HFF-Myc (cell line): ENCODE results near the gene RPS3.
A peak's percentile ranks its signal among the peaks of the same experiment; 100 is the strongest.
"Not testable (repeated sequence)": the region's sequence is repeated elsewhere in the genome, so short reads cannot be mapped to it uniquely, and the experiment has no call there.

ENCODE experiments used
- DNase-seq: peaks from one replicate; pipeline ENCODE4 v3.0.0-alpha.2; 2011; ENCODE audit warnings: low read depth; ENCODE audit errors: extremely low read depth
- H3K4me3 ChIP-seq: replicated peaks from 2 replicates; pipeline ENCODE4 v1.5.1; 2011; ENCODE audit warnings: low read depth, mild to moderate bottlenecking, control low read depth, low read length
- CTCF ChIP-seq: IDR thresholded peaks from 2 replicates; pipeline ENCODE4 v1.5.1; 2012; ENCODE audit warnings: mild to moderate bottlenecking, low read depth, low read length, control low read depth; ENCODE audit errors: missing control alignments

RPS3 gene

GRCh38 chr11:75352588-75353206 lies 46.6 kb upstream of the RPS3 start:
- DNase-seq, result no peak
- peak overlapping the region; percentile 72 for H3K4me3 ChIP-seq
- TF ChIP-seq CTCF, result no peak

GRCh38 chr11:75355051-75355450 lies 44.3 kb upstream of the RPS3 start:
- no peak for DNase-seq
- no peak overlapping the region for H3K4me3 ChIP-seq
- TF ChIP-seq CTCF, result no peak

GRCh38 chr11:75356613-75357012 lies 42.7 kb upstream of the RPS3 start:
- H3K4me3 ChIP-seq, result no peak overlapping the region
- no peak for DNase-seq
- TF ChIP-seq CTCF, result no peak

GRCh38 chr11:75362285-75362684 lies 37.0 kb upstream of the RPS3 start:
- DNase-seq, result not testable (repeated sequence)

GRCh38 chr11:75365711-75366181 lies 33.6 kb upstream of the RPS3 start:
- TF ChIP-seq CTCF, result no peak
- no peak overlapping the region for H3K4me3 ChIP-seq
- peak; percentile 62 for DNase-seq

More at GRCh38 chr11:75362285-75362684, 37.0 kb upstream of the RPS3 start:
- not testable (repeated sequence) for H3K4me3 ChIP-seq

GRCh38 chr11:75366826-75367225 lies 32.5 kb upstream of the RPS3 start:
- not testable (repeated sequence) for DNase-seq

GRCh38 chr11:75369560-75370255 lies 29.6 kb upstream of the RPS3 start:
- DNase-seq, result no peak
- no peak for TF ChIP-seq CTCF
- no peak overlapping the region for H3K4me3 ChIP-seq

More at GRCh38 chr11:75366826-75367225, 32.5 kb upstream of the RPS3 start:
- H3K4me3 ChIP-seq, result not testable (repeated sequence)
